GM18951 (cell line): ENCODE measurements around the gene SYT8.

ENCODE experiments used
- POLR2A ChIP-seq: IDR thresholded peaks from 4 replicates; pipeline ENCODE4 v1.6.1; 2011; ENCODE audit warnings: mild to moderate bottlenecking; ENCODE audit not compliant: insufficient read length, insufficient read depth; ENCODE audit errors: extremely low read depth
- in situ Hi-C: fragments of 300-500 bp; cut with MboI; formaldehyde crosslinking; loops from one replicate; pipeline ENCODE4 v1.12.0; 2022; ENCODE audit warnings: low sequenced_read_pairs, mixed read lengths, inconsistent platforms; ENCODE audit not compliant: unreplicated experiment

The SYT8 gene

DNA sequence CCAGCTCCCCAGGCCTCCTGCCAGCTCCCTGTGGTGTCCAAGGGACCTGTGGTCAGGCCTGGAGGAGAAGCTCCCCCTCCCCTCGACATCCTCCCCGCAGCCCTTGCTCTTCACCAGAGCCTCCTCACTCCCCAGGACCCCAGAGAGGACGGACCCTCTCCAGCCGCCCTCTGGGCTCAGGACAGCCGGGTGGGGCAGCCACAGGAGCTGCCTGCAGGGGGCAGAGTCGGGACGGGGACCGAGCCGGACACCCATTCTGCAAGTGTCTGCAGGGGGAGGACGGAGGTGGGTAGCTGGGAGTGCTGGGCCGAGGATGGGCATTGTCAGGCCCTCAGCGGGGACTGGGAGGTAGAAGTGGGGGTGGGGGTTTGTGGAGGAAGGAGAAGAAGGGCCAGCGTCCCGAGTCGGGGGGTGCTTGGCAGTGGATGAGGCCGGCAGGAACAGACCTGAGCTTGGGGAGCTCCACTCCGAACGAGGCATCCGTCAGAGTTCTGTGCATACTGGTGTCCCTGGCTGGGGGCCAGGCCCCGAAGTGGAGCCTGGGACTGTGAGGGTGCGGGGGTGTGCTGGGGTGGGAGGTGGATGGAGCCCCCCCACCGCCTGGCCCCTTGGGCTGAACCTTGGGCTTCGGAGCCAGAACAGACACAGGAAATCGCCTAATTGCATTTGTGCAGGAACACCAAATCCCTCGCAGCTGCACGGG lies 41.7 kb downstream of the SYT8 start:
- in situ Hi-C loops, result no loop called here
- TF ChIP-seq POLR2A, result no peak

DNA sequence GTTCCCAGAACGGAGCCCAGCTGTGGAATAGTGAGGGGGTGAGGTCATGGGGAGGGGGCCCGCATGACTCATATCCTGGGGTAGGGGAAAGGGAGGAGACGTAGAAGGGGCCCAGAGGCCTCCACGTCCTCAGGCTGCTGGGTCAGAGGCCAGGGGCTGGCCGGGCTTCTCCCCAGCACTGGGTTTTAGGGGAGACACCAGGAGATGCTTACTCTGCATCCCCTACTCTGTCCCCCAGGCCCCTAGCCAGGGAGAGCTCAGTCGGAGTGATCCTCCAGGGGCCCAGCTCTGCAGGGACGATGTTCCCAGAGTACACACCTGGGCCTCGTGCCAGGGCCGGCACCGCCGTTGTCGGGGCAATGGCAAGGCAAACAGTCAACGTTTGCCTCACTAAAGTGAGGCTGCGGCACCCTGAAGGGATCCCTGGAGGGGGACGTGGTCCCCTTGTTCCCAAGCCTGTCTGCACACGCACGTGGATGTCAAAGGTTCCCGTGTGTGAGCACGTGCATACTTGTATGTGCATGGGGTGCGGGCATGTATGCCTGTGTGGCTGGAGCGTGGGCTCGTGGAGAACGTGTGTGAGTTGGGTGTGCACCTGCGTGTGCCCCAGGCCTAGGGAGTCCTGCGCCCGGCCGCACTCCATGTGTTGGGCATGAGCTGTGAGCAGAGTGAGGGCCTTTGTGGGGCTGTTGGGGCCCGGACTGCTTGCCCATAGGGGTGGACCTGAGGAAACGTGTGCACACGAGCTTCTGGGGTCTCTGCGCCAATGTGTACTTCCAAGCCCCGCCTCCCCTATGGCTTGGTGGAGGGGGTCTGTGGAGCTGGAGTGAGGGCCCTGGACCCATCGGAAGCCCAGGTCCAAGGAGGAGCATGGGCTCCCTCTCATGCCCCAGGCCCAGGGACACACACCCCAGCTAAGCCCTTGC lies 42.7 kb downstream of the SYT8 start:
- in situ Hi-C loops, result no loop called here
- TF ChIP-seq POLR2A, result no peak

DNA sequence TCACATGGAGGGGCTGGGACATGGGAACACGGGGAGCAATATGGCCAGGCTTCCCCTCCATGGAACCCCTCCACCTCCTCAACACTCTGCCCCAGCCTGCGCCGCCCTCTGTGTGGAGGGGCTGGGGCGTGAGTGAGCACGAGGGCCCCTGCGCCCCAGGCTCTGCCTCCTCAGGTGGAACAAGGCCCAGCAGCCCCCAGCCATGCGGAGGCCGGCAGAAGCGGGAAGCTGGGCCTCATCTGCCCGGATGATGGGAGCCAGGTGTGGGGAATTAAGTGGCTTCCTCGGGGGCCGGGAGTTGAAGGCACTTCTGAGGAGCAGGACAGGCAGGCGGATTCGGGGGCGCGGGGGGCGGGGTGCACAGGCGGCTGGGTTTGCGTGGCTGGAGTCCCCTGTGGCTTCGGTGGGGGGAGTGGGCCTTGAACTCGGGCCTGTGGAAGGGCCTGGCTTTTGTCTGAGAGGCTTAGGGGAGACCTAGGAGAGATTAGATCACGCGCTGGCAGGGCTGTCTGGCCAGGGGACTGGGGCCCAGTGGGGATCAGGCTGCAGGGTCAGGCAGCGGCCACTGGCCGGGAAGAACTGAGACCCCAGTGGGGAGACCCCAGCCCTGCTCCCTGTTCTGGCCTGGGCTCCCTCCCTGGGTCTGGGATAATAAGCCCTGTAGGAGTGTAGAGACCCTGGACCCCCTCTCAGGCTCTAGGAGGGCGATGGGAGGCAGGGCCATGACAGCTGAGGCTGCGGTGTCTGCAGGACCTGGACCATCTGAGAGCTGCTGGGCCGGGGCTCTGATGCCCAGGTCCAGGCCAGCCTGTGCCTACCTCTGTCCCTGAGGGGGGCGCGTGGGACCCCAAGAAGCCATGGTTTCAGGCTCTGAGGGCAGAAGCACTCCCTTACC lies 43.6 kb downstream of the SYT8 start:
- in situ Hi-C loops, result no loop called here
- no peak for TF ChIP-seq POLR2A

DNA sequence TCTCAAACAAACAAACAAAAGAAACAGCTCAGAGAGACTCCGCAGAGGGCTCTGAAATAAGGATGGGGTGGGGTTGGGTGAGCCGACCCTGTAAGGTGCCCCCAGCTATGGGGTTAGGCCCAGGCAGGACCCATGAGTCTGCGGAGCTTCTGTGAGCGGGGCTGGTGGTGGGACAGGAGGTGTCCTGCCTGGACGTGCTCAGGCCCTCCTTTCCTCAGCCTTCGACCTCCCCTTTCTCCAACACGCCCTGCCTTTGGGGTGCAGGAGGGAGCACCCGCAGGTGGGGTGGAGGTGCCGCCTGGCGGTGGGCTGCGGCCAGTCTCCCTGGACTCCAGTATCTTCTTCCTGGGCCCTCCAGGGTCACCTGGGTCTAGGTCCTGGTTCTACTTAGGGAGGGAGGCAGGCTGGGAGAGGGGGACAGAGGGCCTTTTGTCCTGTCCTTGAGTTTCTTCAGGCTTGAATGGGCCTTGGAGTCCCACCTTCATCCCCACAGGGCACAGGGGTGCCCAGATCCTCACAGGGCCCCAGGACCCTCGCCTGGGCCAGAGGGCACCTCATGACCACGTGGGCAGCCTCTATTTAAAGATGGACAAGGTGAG lies 44.7 kb downstream of the SYT8 start:
- in situ Hi-C loops, result no loop called here
- no peak for TF ChIP-seq POLR2A

DNA sequence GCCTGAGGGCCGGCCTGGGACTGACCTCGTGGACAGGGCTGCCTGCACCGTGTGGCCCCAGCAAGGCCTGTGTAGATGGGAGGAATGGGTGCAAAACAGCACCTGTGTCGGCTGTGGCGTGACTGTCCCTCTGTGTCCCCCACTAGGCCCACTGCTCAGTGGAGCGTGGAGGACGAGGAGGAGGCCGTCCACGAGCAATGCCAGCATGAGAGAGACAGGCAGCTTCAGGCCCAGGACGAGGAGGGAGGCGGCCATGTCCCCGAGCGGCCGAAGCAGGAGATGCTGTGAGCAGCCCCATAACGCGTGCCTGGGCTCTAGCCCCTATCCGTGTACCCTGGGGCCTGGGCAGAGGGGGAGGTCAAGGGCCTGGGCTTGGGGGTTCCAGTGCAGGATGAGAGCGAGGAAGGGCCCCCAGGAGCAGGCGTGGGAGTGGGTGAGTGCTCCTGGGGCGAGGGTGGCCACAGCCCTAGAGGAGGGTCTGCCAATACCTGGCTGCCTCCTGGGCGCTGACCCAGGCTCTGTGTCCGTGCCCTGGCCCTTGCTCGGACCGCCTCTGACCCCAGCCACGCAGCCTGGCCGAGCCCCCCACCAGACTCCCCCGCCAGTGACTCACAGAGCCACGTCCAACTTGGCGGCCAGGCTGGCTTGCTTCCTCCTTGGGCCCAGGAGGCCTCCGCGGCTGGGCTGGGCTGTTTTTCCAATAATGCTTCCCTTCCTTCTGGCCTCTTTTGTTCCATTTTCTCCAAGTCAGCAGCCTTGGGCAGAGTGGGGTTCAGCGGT lies 45.3 kb downstream of the SYT8 start:
- no peak for TF ChIP-seq POLR2A
- in situ Hi-C loops, result no loop called here

DNA sequence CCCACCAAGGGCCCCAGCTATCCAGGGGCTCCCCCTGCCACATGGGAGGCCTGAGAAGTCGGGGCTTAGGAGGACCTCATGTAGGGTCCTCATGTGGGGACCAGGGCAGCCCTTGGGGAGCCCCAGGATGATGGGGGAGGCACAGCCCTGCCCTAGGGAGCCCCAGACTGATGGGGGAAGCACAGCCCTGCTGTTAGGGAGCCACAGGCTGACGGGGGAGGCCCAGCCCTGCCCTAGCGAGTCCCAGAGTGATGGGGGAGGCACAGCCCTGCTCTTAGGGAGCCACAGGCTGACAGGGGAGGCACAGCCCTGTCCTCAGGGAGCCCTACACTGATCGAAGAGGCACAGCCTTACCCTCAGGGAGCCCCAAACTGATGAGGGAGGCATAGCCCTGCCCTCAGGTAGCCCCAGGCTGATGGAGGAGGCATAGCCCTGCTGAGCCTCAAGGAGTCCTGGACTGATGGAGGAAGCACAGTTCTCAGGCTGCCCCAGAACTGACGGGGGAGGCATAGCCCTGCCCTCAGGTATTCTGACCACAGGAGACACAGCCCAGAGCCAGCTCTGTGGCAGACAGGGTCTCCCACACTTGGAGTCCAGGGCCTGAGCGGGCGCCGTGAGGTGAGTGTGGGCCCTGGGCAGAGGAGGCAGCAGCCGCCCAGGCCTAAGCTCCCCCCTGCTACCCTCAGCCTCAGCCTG lies 46.1 kb downstream of the SYT8 start:
- in situ Hi-C loops, result no loop called here
- no peak for TF ChIP-seq POLR2A

DNA sequence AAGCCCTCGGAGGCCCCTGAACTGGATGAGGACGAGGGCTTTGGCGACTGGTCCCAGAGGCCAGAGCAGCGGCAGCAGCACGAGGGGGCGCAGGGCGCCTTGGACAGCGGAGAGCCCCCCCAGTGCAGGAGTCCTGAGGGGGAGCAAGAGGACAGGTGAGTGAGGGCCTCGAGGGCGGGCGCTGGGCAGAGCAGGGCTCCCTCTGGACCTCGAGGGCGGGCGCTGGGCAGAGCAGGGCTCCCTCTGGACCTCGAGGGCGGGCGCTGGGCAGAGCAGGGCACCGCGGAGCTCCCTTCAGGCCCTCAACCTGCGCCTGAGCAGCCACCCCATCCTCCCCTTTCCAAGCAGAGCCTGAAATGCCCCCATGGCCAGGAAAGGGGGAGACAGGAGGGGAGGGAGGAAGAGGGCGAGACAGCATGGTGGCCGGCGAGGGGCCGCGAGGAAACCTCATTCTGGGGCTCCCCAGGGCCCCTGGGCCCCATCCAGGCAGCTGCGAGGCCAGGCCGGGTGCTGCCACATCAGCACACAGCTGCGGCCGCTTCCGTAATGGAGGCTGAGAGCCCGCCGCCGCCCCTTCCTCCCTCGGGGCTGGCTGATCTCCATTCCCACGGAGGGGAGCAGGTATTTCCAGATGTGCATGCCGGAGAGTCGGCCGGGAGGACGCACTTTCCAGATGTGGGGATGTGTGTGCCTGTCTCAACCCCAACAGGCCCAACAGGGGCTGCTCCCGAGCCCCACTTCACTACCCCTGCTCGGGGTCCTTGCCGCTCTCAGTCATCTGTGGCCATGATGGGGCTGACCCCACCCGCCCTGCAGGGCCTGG lies 46.9 kb downstream of the SYT8 start:
- peak; percentile 14 for TF ChIP-seq POLR2A
- in situ Hi-C loops, result no loop called here

DNA sequence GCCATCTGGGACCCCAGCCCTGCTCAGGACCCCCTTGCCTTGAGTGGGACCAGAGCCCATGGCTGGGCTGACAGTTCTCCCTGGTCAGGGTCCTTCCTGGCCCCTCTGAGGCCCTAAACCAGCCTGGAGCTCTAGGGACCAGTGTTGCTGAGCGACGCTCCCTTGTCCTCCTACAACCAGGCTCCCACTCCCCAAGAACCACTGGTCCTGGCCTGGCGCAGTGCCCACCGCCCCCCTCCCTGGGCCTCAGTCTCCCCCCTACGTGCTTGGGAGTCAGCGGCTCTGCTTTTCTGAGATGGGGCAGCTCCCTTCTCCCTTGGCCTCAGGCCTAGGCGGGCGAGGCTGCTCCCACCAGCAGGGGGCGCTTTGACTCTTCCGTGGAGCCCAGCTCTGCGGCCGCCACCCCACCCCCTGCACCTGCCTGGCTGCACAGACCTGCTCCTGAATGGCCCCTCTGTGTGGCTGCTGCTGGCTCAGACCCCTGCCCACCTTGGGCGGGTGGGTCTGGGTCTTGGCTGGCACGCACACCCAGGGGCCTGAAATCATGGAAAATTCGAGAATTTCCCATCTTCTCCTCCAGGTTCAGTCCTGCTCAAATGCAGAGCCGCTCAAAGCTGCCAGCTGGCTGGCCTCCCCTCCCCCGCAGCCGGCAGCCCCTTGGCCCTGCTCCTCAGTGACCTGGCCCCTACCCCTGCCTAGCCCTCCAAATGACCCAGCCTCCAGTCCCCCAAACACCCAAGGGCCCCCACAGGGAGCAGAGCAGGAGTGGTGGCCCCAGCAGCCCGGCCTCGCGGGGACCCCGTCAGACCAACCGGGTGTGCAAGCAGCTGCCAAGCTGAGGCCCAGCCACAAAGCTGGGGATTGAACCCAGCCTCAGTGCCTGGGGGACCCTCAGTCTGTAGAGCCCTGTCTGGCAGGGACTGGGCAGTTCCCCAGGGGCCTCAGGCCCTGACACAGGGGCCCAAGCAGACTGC lies 47.8 kb downstream of the SYT8 start:
- in situ Hi-C loops, result no loop called here
- no peak for TF ChIP-seq POLR2A

DNA sequence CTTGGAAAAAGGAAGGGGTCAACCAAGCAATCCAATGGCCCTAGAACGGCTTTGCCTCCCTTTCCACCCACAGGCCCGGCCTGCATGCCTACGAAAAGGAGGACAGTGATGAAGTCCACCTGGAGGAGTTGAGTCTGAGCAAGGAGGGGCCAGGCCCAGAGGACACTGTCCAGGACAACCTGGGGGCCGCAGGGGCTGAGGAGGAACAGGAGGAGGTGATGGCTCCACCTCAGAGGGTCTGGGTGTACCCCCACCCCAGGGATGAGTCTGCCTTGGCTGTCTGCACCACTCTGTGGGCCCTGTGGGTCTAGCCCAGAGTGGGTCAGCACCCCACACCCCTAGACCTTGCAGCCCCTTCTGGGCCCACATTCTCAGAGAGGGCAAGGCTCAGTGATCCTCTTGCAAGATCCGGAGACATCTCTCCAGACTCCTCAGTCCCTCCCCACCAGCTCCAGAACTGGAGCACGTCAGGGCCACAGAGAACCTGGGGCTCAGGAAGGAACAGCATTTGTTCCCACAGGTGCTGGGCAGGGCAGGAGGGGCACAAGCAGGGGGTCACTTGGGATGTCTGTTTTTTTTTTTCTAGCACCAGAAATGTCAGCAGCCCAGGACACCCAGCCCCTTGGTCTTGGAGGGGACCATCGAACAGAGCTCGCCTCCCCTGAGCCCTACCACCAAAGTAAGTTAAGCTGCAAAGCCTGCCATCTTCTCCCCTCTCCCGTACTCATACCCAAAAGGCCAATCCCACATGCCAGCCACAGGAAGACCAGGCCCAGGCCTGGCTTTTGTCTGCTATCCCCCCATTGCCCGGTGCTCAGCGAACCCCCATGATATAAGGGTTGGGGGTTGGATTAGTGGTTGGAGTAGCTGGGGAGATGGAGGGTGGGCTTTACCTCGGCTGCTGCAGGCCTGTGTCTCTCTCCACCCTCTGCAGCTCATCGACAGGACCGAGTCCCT lies 48.8 kb downstream of the SYT8 start:
- in situ Hi-C loops, result no loop called here
- TF ChIP-seq POLR2A, result no peak
